HG03460 (cell line): ENCODE data around the gene CDH4.

ENCODE experiments used
- ATAC-seq: cut with Tn5 transposase; IDR thresholded peaks from one replicate; pipeline ENCODE4 v1.9.1; 2021; ENCODE audit not compliant: unreplicated experiment

The CDH4 gene

DNA sequence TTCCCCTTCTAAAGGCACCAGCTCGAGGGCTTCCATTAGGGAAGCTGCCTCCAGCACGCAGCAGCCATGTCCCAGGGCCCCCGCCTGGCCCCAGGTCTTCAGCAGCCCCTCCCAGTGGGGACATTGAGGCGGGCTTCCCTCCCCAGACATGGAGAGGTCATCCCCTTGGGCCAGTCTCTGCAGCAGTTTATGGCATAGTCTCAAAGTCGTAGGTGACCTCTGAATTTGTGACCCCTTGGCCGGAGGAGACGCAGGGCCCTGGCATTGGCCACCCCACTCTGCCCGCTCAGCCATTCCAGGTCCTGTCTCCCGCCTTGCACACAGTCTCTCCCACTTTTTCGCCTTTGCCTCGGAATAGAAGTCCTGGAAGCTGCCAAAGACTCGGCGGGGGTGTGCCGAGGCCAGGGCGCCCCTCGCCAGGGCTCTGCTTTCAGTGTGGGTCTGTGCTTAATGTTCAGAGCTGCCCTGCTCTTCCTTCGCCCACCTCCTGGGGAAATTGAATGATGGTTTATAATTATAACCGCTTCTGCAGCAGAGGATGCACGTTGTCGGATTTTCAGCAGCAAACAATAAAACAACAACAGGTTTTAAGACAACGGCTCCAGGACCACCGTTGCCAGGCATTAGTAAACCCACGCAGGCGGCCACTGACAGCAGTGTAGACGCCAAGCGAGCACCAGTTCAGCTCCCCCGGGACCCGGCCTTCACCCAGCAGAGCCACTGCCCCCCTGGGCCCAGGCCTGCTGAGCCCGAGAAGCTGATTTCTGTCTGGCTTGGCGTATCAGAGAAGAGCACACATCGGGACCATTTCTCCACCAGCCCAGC, 626.6 kb downstream of the CDH4 start:
- ATAC-seq = no peak

DNA sequence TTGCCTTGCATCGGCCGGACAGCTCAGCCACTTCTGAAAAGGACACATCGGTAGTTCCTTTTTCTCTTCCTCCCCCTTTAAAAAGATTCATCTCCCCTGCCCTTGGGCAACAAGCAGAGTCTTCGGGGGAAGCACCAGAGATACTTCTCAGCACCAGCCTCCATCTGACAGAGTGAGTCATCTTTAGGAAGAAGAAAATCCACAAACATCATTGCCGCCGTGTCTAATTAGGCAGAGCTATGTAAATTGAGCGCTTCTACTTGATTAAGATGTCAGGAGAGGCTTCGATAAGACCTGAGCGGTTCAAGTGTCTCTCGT, 627.2 kb downstream of the CDH4 start:
- no peak for ATAC-seq

DNA sequence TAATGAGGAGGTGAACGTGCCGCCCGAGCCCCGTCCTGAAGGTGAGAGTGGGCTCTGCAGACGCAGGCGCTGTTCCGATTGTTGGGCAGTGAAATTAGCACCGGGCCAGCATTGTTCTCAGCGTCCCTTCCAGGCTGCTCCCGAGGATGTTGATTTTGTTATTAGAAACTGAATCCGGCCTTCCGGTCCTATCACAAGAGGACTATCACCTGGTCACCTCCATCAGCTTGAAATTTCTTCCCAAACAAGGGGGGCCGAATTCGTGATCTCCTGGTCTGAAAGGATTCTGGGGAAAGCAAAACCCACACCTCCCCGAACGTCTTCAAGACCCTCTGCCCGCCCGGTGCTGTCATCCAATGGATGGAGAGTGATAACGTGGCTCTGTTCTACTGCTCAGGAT, 627.6 kb downstream of the CDH4 start:
- ATAC-seq = no peak

DNA sequence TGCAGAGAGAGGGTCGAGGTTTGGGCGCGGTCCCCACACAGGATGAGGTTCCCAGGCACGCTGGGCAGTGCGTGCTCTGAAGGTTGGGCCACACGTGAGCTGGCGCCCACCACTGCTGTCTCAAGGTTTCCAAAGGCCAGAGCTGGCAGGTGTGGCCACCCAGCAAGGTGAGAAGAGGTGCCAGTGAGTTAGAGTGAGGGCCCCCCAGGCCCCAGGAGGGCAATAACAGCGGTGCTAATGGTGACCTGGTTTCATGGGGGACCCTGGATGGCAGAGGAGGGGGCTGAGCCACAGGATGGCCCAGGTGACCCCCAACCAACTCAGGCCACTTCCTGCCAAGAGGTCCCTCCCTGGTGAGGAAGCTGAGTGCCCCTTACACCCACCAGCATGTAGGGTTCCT, 628.6 kb downstream of the CDH4 start:
- no peak for ATAC-seq

DNA sequence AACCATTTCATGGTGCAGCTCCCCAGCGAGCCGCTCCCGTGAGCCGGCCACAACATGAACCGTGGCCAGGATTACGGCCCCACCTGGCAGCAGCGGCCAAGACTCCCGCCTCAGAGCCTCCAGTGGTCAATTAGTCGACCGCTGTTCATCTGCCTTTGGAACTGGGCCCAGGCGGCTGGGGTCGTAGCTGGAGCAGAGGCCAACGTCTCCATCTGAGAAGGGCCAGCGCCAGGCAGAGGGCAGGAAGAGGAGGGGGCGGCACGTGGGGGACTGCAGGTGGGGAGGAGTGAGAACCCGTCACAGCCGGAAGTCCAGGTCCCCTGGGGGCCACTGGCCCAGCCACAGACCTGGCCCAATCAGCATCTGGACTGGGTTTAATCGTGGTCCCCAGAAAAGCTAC, 629.4 kb downstream of the CDH4 start:
- no peak for ATAC-seq

DNA sequence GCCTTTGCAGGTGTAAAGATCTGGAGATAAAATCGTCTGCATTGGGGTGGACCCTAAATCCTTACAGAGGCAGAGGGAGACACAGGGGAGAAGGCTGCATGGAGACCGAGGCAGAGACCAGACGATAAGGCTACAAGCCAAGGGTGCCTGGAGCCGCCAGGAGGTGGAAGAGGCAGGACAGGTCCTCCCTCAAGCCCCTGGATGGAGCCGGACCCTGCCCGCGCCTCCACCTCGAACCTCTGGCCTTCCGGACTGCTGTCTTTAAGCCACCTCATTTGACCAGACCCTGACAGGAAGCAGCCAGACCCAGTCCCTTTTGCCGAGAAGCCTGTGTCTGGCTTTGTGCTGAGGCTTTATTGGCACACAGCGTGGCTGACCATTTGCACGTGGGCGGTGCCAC, 629.8 kb downstream of the CDH4 start:
- no peak for ATAC-seq

- ATAC-seq = no peak
Measured at GRCh38 chr20:61882716-61883615, 630.9 kb downstream of the CDH4 start.

GRCh38 chr20:61883857-61884393, 631.9 kb downstream of the CDH4 start:
- ATAC-seq = no peak

DNA sequence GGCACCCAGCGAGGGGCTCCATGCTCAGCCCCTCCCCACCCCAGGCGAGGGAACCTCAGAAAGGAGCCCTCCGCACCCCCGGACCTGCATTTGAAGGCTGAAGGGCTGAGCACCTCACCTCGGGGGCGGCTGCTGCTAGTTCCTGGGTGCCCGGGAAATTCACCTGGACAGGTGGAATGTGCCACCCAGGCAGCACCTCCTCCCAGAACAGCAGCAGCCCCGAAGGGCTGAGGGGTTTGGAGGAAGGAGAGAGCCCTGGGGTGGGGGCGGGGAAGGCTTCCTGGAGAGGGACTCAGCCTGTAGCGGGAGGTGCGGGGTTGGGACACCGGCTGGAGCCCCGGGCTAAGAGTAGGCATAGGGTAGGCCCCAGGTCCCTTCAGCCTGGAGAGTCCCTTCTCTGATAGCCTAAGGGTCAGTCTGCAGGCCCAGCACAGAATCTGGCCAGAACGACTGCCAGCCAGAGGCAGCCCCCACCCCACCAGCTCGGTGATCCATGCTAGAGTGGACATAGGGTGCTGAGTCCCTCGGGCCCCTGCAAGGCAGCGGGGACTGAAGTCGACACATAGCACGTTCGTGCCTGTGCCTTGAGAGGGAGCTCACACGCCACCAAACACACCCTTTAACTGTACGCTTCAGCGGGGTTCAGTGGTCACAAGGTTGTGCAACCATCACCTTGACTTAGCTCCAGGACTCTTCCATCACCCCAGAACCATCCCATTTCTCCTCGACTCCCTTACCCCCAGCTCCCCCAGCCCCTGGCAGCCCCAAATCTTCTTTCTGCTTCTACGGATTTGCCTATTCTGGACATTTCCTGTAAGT, 632.7 kb downstream of the CDH4 start:
- no peak for ATAC-seq

GRCh38 chr20:61885759-61886715, 634.0 kb downstream of the CDH4 start:
- no peak for ATAC-seq

DNA sequence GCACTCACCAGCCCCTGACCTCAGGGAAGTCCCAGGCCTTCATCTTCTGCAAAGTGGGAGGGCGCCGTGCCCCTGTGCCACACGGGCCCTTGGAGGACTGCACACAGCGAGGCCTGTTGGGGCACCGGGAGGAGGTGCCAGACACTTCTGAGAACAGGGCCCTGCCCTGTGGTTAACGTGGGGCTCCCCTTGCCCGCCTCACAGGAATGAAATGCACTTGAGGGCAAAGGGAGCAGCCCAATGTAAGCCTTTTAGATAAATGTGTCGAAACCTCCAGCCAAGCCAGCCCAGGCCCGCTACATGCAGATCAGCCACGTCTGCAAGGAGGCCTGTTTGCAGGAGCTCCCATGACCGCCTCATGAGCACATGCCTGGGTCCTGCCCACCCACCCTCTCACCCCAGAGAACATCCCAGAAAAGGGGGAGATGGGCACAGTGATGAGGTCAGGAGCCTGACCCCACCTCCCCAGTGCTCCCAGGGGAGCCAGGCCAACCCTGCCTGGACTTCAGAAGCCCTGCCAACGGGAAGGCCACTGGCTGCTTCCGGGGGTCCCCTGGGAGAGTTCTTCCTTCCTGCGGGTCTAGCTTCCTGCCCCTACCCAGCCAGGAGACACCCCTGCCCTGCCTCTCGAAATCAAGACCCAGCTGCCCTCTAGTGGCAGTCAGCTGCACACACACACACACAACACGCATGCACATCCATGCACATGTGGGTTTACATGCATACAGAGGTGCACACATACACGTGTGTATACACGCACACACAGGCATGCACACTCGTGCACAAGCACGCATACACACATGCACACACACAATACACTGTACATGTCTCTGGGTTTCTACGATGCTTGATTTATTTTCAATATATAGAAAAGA, 634.9 kb downstream of the CDH4 start:
- no peak for ATAC-seq

- no peak for ATAC-seq
Measured at GRCh38 chr20:61887596-61888093, 635.6 kb downstream of the CDH4 start.

GRCh38 chr20:61888101-61888865, 636.2 kb downstream of the CDH4 start:
- no peak for ATAC-seq

- ATAC-seq = no peak
Measured at GRCh38 chr20:61889659-61890058, 637.6 kb downstream of the CDH4 start.

GRCh38 chr20:61890210-61890609, 638.1 kb downstream of the CDH4 start:
- no peak for ATAC-seq

DNA sequence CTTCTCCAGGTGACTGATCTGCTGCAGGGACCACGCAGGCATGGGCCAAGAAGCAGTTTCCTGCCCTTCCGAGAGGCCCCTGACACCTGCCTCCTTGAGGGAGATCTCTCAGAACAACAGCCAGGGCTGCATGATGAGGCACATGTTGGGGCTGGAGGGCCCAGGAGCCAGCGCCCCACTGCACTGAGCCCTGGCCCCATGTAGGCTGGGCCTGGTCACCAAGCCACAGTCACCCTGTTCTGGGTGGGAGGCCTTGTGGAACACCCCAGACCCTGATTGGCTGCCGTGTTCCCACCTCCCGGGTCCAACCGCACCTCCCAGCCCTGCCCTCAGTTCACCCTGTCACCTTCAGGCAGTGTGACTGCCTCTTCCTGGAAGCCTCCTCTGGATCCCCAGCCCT, 639.4 kb downstream of the CDH4 start:
- no peak for ATAC-seq

- ATAC-seq = no peak
Measured at GRCh38 chr20:61891916-61892649, 640.0 kb downstream of the CDH4 start.
